ENCODE data around the gene BNIPL. TPM values are rescaled to one million over a fixed set of nuclear protein-coding genes. Genes with fewer than 3 reads are reported as not detected.
A peak's percentile ranks its signal among the peaks of the same experiment; 100 is the strongest.

Gene BNIPL
- total RNA-seq, 1 experiment from 2014 or later: 1.2 TPM

DNA sequence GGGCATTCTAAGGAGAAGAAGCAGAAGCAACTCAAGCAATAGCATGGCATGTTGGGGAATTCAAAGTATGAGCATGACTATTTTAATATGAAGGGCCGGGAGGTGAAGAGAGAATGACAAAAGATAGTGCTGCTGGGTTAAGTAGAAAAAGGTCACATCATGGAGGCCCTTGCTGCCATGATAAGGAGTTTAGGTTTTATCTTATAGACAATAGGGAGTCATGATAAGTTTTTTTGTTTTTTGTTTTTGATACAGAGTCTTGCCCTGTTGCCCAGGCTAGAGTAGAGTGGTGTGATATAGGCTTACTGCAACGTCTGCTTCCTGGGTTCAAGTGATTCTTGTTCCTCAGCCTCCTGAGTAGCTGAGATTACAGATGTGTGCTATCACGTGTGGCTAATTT, 3.1 kb downstream of the BNIPL start:
- H3K27me3 ChIP-seq (ENCODE audit: insufficient read depth, low read length): no peaks in the 10 kb centered on the region
- no peak overlapping the region for H3K18ac ChIP-seq (ENCODE audit: insufficient read length, low read depth, low read length)
- DNase-seq: no peak
- H3K4me2 ChIP-seq (ENCODE audit: insufficient read depth, insufficient read length, low read length): no peak overlapping the region
- no peak overlapping the region for H3K4ac ChIP-seq (ENCODE audit: low read depth, low read length)
- Mint-ChIP-seq H3K27me3 (ENCODE audit: low read depth) (no peaks in the 10 kb centered on the region; the same call in 1 of the 2 replicates), H3K27ac (0 out of 7 replicates have a peak overlapping the region, but pooled peaks of 1 of the 3 experiments have one; percentile 16), H3K36me3 (ENCODE audit: insufficient read depth in 1 of 3, low read depth in 3 of 3) (peaks cover 0 to 12% (median under 1%) of the 10 kb centered on the region in 3 experiments; a peak in 6 of 7 replicates), H3K9me3 (no peaks in the 10 kb centered on the region), H3K4me1 (peaks cover 17 to 21% of the 10 kb centered on the region in 2 experiments), H3K4me3 (no peak overlapping the region)
- no peak overlapping the region for H3T11ph ChIP-seq (ENCODE audit: low read length)
- no peaks in the 10 kb centered on the region for H3K9me3 ChIP-seq (ENCODE audit: control insufficient read depth, low read depth, low read length)
- H2BK15ac ChIP-seq (ENCODE audit: low read depth, low read length): no peak overlapping the region
- H3K14ac ChIP-seq (ENCODE audit: insufficient read depth, low read length): no peak overlapping the region
- H2BK5ac ChIP-seq (ENCODE audit: insufficient read length, low read length): no peak overlapping the region
- no peak overlapping the region for H3K56ac ChIP-seq (ENCODE audit: insufficient read length, low read depth, low read length)
- H4K91ac ChIP-seq (ENCODE audit: insufficient read length, low read depth, low read length): no peak overlapping the region
- H3K79me2 ChIP-seq (ENCODE audit: insufficient read depth, low read length): no peaks in the 10 kb centered on the region
- H3K27ac ChIP-seq (ENCODE audit: insufficient read length, low read depth, low read length): no peak overlapping the region
- no peak overlapping the region for H2BK12ac ChIP-seq (ENCODE audit: insufficient read length, low read depth, low read length)
- no peak overlapping the region for H2AK5ac ChIP-seq (ENCODE audit: insufficient read length, low read length)
- H2BK120ac ChIP-seq (ENCODE audit: low read depth, low read length, poor library complexity, severe bottlenecking): no peak overlapping the region
- H4K5ac ChIP-seq (ENCODE audit: insufficient read length, low read depth, low read length): no peak overlapping the region
- no peaks in the 10 kb centered on the region; the same call in 1 of the 2 replicates for H3K4me1 ChIP-seq (ENCODE audit: insufficient read depth, low read length)
- H2AFZ ChIP-seq (ENCODE audit: low read length): no peak overlapping the region
- H4K20me1 ChIP-seq (ENCODE audit: control insufficient read depth, insufficient read depth, insufficient read length): no peaks in the 10 kb centered on the region
- TF ChIP-seq, protein P1, sequence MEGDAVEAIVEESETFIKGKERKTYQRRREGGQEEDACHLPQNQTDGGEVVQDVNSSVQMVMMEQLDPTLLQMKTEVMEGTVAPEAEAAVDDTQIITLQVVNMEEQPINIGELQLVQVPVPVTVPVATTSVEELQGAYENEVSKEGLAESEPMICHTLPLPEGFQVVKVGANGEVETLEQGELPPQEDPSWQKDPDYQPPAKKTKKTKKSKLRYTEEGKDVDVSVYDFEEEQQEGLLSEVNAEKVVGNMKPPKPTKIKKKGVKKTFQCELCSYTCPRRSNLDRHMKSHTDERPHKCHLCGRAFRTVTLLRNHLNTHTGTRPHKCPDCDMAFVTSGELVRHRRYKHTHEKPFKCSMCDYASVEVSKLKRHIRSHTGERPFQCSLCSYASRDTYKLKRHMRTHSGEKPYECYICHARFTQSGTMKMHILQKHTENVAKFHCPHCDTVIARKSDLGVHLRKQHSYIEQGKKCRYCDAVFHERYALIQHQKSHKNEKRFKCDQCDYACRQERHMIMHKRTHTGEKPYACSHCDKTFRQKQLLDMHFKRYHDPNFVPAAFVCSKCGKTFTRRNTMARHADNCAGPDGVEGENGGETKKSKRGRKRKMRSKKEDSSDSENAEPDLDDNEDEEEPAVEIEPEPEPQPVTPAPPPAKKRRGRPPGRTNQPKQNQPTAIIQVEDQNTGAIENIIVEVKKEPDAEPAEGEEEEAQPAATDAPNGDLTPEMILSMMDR (conservative IDR thresholded peaks at IDR 0.05): no peak
- H4K8ac ChIP-seq (replicated peaks; ENCODE audit: insufficient read length, low read depth, low read length): no peak overlapping the region
- WGBS (ENCODE audit: extremely low coverage, insufficient read length, low lambda C conversion rate): no CpG with 5 or more reads among the region's 3 CpGs
- no peaks in the 10 kb centered on the region for H3K79me1 ChIP-seq (ENCODE audit: insufficient read depth, low read depth, low read length, poor library complexity, severe bottlenecking)
- H2BK20ac ChIP-seq (ENCODE audit: low read depth, low read length, poor library complexity, severe bottlenecking): no peak overlapping the region
- no peaks in the 10 kb centered on the region for H3K23me2 ChIP-seq (ENCODE audit: insufficient read length, low read depth, low read length, poor library complexity, severe bottlenecking)
- H3K23ac ChIP-seq (ENCODE audit: insufficient read length, low read depth, low read length): no peak overlapping the region
- peak overlapping the region; percentile 39 for H3K9ac ChIP-seq (ENCODE audit: extremely low read depth, insufficient read length, low read length)

Measured in H9 (cell line).